Hepatocyte (in vitro differentiated cells): ENCODE measurements around the gene MLC1. TPM values are rescaled to one million over a fixed set of nuclear protein-coding genes. Genes with fewer than 3 reads are reported as not detected.

ENCODE experiments used
- DNase-seq: peaks from one replicate; pipeline ENCODE4 v3.0.0-alpha.2; 2016; ENCODE audit warnings: low spot score
- H2AFZ ChIP-seq: fragments of 200-600 bp; sonication (generic); 2 replicates; pipeline ENCODE4 v1.6.0; 2016; ENCODE audit warnings: antibody characterized with exemption, mild to moderate bottlenecking
- H3K27ac ChIP-seq: fragments of 200-600 bp; sonication (generic); 2 replicates; pipeline ENCODE4 v1.5.1; 2016; ENCODE audit warnings: mild to moderate bottlenecking
- H3K27me3 ChIP-seq: fragments of 200-600 bp; sonication (generic); 2 replicates; pipeline ENCODE4 v1.6.1; 2016
- H3K36me3 ChIP-seq: fragments of 200-600 bp; sonication (generic); replicated peaks from 2 replicates; pipeline ENCODE4 v1.5.1; 2016; ENCODE audit warnings: low read depth; ENCODE audit not compliant: insufficient read depth
- H3K4me1 ChIP-seq: fragments of 200-600 bp; sonication (generic); 2 replicates; pipeline ENCODE4 v1.5.1; 2016; ENCODE audit warnings: mild to moderate bottlenecking, moderate library complexity; ENCODE audit not compliant: insufficient read depth
- H3K4me2 ChIP-seq: fragments of 200-600 bp; sonication (generic); 2 replicates; pipeline ENCODE4 v1.6.0; 2016
- H3K4me3 ChIP-seq: fragments of 200-600 bp; sonication (generic); 2 replicates; pipeline ENCODE4 v1.5.1; 2016; ENCODE audit warnings: mild to moderate bottlenecking
- H3K79me2 ChIP-seq: fragments of 200-600 bp; sonication (generic); 2 replicates; pipeline ENCODE4 v1.6.0; 2017; ENCODE audit warnings: mild to moderate bottlenecking
- H3K9me2 ChIP-seq: fragments of 200-600 bp; sonication (generic); replicated peaks from 2 replicates; pipeline ENCODE4 v1.6.0; 2017; ENCODE audit warnings: mild to moderate bottlenecking; ENCODE audit not compliant: insufficient read depth
- H3K9me3 ChIP-seq: fragments of 200-600 bp; sonication (generic); 2 replicates; pipeline ENCODE4 v1.5.1; 2016; ENCODE audit warnings: low read depth, mild to moderate bottlenecking
- H4K20me1 ChIP-seq: fragments of 200-600 bp; sonication (generic); 2 replicates; pipeline ENCODE4 v1.6.0; 2016; ENCODE audit warnings: mild to moderate bottlenecking; ENCODE audit not compliant: insufficient read depth, poor library complexity, severe bottlenecking
- EZH2 ChIP-seq: fragments of 200-600 bp; sonication (generic); IDR thresholded peaks from 2 replicates; pipeline ENCODE4 v1.6.1; 2016; ENCODE audit warnings: antibody characterized with exemption, mild to moderate bottlenecking, borderline replicate concordance
- EZH2phosphoT487 ChIP-seq: fragments of 200-600 bp; sonication (generic); IDR thresholded peaks from one replicate; pipeline ENCODE4 v1.6.1; 2018; ENCODE audit warnings: antibody characterized with exemption, mild to moderate bottlenecking, low read depth, moderate library complexity; ENCODE audit not compliant: unreplicated experiment, severe bottlenecking
- WGBS: methylation state at CpG from one replicate; pipeline ENCODE4 v1.1.6; 2016; ENCODE audit warnings: low lambda C conversion rate; ENCODE audit errors: missing lambda C conversion rate; 5-methylcytosine and 5-hydroxymethylcytosine counted together
- polyA plus RNA-seq: library from polyadenylated mRNA; unstranded; fragments of >200 nt; fragmentation: Nextera tagmentation; extraction: Ambion mirVana; gene quantifications from 2 replicates; pipeline ENCODE4 v1.2.1, GENCODE V29; 2016
- total RNA-seq: library from RNA; depleted of rRNA; stranded (reverse); fragments of >200 nt; gene quantifications from 2 replicates; pipeline ENCODE4 v1.2.3, GENCODE V29; 2014
- TF ChIP-seq, protein P1 (sequence below): fragments of 200-600 bp; sonication (generic); IDR thresholded peaks from 2 replicates; pipeline ENCODE4 v1.5.1; 2016; ENCODE audit warnings: antibody characterized with exemption, mild to moderate bottlenecking; ENCODE audit not compliant: poor library complexity

Gene MLC1
- total and polyA plus RNA-seq, 2 experiments from 2014 or later, result 3.3 to 8.2 TPM

DNA sequence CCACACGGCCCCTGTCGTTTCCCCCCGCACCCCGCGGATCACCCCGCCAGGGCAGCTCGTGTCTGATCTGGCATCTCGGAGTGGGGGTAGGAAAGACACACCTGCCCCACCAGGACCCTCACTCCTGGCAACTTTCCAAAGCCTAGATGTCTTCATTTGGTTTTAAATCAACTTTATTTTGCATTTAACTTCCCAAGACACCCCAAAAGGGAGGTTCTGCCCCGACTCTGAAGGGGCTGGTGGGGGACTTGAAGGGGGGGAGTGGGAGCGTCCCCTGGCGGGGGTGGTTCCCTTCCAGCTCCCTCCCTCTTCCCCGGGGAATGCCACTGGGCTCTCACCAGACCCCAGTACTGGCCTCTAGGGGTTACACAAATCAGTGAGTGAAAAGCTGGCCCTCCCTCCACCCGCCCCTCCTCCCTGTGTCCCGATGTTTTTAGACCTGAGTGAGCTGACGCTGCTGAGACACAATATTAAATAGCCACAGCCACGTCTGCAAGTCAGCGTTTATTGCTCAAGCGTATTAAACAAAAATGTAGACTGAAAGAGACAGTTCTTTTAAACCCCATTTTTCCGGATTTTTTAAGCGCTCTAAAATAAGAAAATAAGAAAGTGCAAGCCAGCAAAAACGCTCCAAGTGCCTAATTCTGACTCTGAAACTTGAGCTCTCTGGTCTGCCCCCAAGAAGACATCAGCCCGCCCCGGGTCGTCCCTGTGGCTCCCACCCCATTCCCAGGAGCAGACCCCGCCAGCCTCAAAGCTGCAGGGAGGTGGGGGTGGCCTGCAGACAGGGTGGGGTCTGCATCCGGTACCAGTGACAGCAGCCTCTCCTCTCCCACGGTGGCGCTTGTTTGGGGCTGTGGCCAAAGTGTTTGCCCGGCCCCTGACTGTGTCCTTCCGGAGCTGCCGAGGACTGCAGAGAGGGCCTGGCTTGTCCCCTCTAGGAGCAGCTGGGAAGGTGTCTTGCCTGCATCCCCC is 26.0 kb downstream of the MLC1 start:
- Histone ChIP-seq H3K27me3 (peaks cover 17% of the 10 kb centered on the region), H3K4me1 (peaks cover 18% of the 10 kb centered on the region), H4K20me1 (no peaks in the 10 kb centered on the region), H3K4me3 (no peak overlapping the region), H3K9me2 (no peaks in the 10 kb centered on the region), H2AFZ (peak overlapping the region; percentile 60), H3K27ac (peak overlapping the region; percentile 78), H3K36me3 (no peaks in the 10 kb centered on the region), H3K4me2 (peak overlapping the region; percentile 73), H3K79me2 (no peaks in the 10 kb centered on the region), H3K9me3 (no peaks in the 10 kb centered on the region)
- TF ChIP-seq EZH2phosphoT487, result no peak
- no peak for TF ChIP-seq EZH2
- TF ChIP-seq, protein P1, sequence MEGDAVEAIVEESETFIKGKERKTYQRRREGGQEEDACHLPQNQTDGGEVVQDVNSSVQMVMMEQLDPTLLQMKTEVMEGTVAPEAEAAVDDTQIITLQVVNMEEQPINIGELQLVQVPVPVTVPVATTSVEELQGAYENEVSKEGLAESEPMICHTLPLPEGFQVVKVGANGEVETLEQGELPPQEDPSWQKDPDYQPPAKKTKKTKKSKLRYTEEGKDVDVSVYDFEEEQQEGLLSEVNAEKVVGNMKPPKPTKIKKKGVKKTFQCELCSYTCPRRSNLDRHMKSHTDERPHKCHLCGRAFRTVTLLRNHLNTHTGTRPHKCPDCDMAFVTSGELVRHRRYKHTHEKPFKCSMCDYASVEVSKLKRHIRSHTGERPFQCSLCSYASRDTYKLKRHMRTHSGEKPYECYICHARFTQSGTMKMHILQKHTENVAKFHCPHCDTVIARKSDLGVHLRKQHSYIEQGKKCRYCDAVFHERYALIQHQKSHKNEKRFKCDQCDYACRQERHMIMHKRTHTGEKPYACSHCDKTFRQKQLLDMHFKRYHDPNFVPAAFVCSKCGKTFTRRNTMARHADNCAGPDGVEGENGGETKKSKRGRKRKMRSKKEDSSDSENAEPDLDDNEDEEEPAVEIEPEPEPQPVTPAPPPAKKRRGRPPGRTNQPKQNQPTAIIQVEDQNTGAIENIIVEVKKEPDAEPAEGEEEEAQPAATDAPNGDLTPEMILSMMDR, result peak; percentile 16
- peak; percentile 72 for DNase-seq
- WGBS, result 13% methylated on average over 19 of the region's 31 CpGs

DNA sequence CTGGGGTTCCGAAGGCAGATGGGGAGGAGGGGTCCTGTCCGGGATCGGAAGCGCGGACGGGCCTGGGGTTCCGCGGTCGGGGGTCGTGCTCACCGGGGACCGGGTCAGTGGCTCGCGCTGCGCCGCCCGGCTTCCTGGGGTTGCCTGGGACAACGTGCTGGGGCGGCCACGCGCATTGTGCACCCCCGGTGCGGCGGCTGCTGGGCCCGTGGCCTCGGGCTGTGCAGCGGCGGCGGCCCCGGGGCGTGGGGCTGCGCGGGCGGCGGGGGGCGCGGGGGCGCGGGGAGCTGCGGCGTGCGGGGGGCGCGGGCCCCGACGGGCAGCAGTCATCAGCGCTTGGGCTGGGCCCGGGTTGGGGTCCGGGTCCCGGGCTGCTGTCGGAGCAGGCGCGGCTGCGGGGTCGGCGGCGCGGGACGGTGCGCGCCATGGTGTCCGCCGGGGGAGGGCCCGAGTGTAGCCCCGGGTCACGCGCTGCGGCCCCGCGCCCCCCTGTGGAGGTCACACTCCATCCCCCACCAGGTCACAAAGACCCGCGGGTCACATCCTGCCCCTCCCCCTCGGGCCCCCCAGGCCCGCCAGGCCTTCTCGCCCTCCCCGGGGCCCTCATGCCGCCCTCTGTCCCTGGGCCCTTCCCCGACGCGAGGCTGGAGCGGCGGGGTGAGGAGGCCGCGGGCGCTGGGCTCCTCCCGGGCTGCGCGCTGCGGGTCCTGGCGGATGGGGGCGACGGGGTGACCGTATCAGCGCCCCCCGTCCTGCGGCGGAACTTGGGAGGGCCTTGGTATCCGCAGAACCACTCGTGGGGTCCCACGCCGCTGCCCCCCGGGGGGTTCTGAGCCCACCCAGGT is 26.9 kb downstream of the MLC1 start, which contains the start of gene TTLL8:
Gene TTLL8, minus strand, starts transcription at position 238 of the 845 bp plus-strand sequence.
- H3K27ac ChIP-seq, result peak within 1 kb of the TSS; percentile 78
- H3K4me3 ChIP-seq, result no peak within 1 kb of the TSS
- TF ChIP-seq EZH2phosphoT487 (no peak), EZH2 (peak; percentile 5)
- peaks cover 18% of the 10 kb centered on the region for H3K4me1 ChIP-seq
- no peaks in the 10 kb centered on the region for H3K9me3 ChIP-seq
- H3K27me3 ChIP-seq, result peaks cover 17% of the 10 kb centered on the region
- WGBS, result 5% methylated on average over 10 of the region's 102 CpGs
- no peaks in the 10 kb centered on the region for H4K20me1 ChIP-seq
- DNase-seq, result no peak
- peak within 1 kb of the TSS; percentile 60 for H2AFZ ChIP-seq
- no peaks in the 10 kb centered on the region for H3K36me3 ChIP-seq
- H3K79me2 ChIP-seq, result no peaks in the 10 kb centered on the region
- H3K9me2 ChIP-seq, result no peaks in the 10 kb centered on the region
- H3K4me2 ChIP-seq, result peak within 1 kb of the TSS; percentile 73

DNA sequence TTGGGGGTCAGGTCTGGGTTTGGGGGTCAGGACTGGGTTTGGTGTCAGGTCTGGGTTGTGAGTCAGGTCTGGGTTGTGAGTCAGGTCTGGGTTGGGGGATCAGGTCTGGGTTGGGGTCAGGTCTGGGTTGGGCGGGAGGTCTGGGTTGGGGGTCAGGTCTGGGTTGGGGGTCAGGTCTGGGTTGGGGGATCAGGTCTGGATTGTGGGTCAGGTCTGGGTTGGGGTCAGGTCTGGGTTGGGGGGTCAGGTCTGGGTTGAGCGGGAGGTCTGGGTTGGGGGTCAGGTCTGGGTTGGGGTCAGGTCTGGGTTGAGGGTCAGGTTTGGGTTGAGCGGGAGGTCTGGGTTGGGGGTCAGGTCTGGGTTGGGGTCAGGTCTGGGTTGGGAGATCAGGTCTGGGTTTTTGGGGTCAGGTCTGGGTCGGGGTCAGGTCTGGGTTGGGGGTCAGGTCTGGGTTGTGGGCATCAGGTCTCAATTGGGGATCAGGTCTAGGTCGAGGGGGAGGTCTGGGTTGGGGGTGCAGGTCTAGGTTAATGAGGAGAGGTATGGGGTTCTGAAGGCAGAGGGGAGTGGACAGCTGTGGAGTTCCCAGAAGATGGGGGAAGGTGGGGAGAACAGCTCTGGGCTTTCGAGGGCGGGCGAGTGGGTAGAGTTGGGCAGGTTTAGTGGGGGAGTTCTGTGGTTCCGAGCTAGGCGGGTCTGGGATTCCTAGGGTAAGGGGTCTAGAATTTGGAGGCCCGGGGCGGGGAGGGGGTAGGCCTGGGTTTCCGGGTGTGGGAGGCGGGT is 27.8 kb downstream of the MLC1 start:
- H3K27me3 ChIP-seq, result peaks cover 17% of the 10 kb centered on the region
- TF ChIP-seq, protein P1, result no peak
- TF ChIP-seq EZH2 (no peak), EZH2phosphoT487 (no peak)
- H3K36me3 ChIP-seq, result no peaks in the 10 kb centered on the region

More for the DNA sequence above, 27.8 kb downstream of the MLC1 start:
- DNase-seq, result no peak
- 95% methylated on average over 5 of the region's 14 CpGs for WGBS
- Histone ChIP-seq H3K79me2 (no peaks in the 10 kb centered on the region), H3K9me3 (no peaks in the 10 kb centered on the region), H3K4me2 (no peak overlapping the region), H3K27ac (no peak overlapping the region), H2AFZ (no peak overlapping the region), H3K4me1 (peaks cover 18% of the 10 kb centered on the region), H4K20me1 (no peaks in the 10 kb centered on the region), H3K4me3 (no peak overlapping the region), H3K9me2 (no peaks in the 10 kb centered on the region)
